Fibroblast of the aortic adventitia (primary cell): ENCODE data around the gene ROR2. TPM values are rescaled to one million over a fixed set of nuclear protein-coding genes. Genes with fewer than 3 reads are reported as not detected.
A peak's percentile ranks its signal among the peaks of the same experiment; 100 is the strongest.

Experiments used
- DNase-seq: peaks from one replicate; pipeline ENCODE4 v3.0.0-alpha.2; 2010; ENCODE audit warnings: low read depth
- H3K4me3 ChIP-seq: 2 replicates; pipeline ENCODE4 v1.5.1; 2011; ENCODE audit warnings: low read depth, mild to moderate bottlenecking, control low read depth, low read length, moderate library complexity
- CTCF ChIP-seq: IDR thresholded peaks from 2 replicates; pipeline ENCODE4 v1.5.1; 2011; ENCODE audit warnings: mild to moderate bottlenecking, low read length, control low read depth, inconsistent platforms; ENCODE audit not compliant: insufficient read depth
- total RNA-seq: library from RNA; depleted of rRNA; stranded (reverse); fragments of >200 nt; gene quantifications from 2 replicates; pipeline ENCODE4 v1.2.3, GENCODE V29; 2012; ENCODE audit warnings: low replicate concordance

Gene ROR2
- total RNA-seq, 1 donor: 13.0 TPM

- TF ChIP-seq CTCF: no peak
- no peak for DNase-seq
- H3K4me3 ChIP-seq: no peak overlapping the region
These were observed 5.3 kb downstream of the ROR2 start for GRCh38 chr9:91944711-91945110.

GRCh38 chr9:91943478-91944470, 6.3 kb downstream of the ROR2 start:
- no peak overlapping the region for H3K4me3 ChIP-seq
- peak; percentile 28 for DNase-seq
- no peak for TF ChIP-seq CTCF

- TF ChIP-seq CTCF: no peak
- no peak overlapping the region for H3K4me3 ChIP-seq
- DNase-seq: no peak
These were observed 7.8 kb downstream of the ROR2 start for GRCh38 chr9:91942201-91942600.

- TF ChIP-seq CTCF: no peak
- DNase-seq: no peak
- no peak overlapping the region for H3K4me3 ChIP-seq
These were observed 10.1 kb downstream of the ROR2 start for GRCh38 chr9:91939978-91940377.

GRCh38 chr9:91937727-91938126, 12.3 kb downstream of the ROR2 start:
- no peak for DNase-seq
- no peak for TF ChIP-seq CTCF
- no peak overlapping the region for H3K4me3 ChIP-seq

- no peak for TF ChIP-seq CTCF
- no peak for DNase-seq
- H3K4me3 ChIP-seq: no peak overlapping the region
These were observed 13.0 kb downstream of the ROR2 start for GRCh38 chr9:91937056-91937455.
